Ovary (tissue), 9 donors: Measurements from ENCODE around the gene U2SURP. TPM values are rescaled to one million over a fixed set of nuclear protein-coding genes. Genes with fewer than 3 reads are reported as not detected.

Experiments
- DNase-seq, 5 donors: peaks; one replicate each; pipeline ENCODE4 v3.0.0-alpha.2; 2019 to 2020
- H3K27ac ChIP-seq, 2 donors: fragments of 200-600 bp; one replicate each; pipeline versions ENCODE4 v1.5.1 to v1.8.0; 2019 to 2022
- H3K27me3 ChIP-seq: fragments of 200-600 bp; one replicate; pipeline ENCODE4 v1.8.0; 2022
- H3K36me3 ChIP-seq: fragments of 200-600 bp; sonication (generic); one replicate; pipeline ENCODE4 v1.5.1; 2019
- H3K4me1 ChIP-seq: one replicate; pipeline ENCODE4 v1.8.1; 2013; ENCODE audit warnings: mild to moderate bottlenecking, moderate library complexity; ENCODE audit not compliant: insufficient read depth
- H3K4me3 ChIP-seq: fragments of 200-600 bp; sonication (generic); one replicate; pipeline ENCODE4 v1.5.1; 2017
- H3K9me3 ChIP-seq, 2 donors: fragments of 200-600 bp in 1 of 2; sonication (generic) in 1 of 2; one replicate each; pipeline versions ENCODE4 v1.5.1 to v1.8.1; 2013 to 2019; ENCODE audit warnings: mild to moderate bottlenecking in 1 of 2, moderate library complexity in 1 of 2
- EP300 ChIP-seq: sonication (generic); formaldehyde crosslinking; IDR thresholded peaks from one replicate; pipeline ENCODE4 v1.6.1; 2017; ENCODE audit warnings: antibody characterized with exemption
- POLR2A ChIP-seq: fragments of 450-650 bp; IDR thresholded peaks from one replicate; pipeline ENCODE4 v1.6.1; 2017; ENCODE audit warnings: antibody characterized with exemption, mild to moderate bottlenecking, moderate library complexity
- WGBS, 3 donors: extraction: QIAGEN DNeasy Blood & Tissue Kit in 1 of 3; methylation state at CpG; one replicate each; pipeline versions ENCODE4 v1.1.5 to v1.1.7; 2013 to 2017; 5-methylcytosine and 5-hydroxymethylcytosine counted together
- intact Hi-C, 4 donors: fragments of 100-400 bp; cut with DNase I; formaldehyde crosslinking; loops; one replicate each; pipeline versions ENCODE4 v1.11.0 to v1.15.1; 2022 to 2023
- polyA plus RNA-seq, 2 donors: library from polyadenylated mRNA; stranded (reverse); fragments of 200-250 nt in 1 of 2; fragments of 350-450 nt in 1 of 2; fragmentation: Illumina TruSeq in 1 of 2; extraction: RNeasy Lipid Tissue Mini Kit (QIAGEN cat#74804) in 1 of 2; gene quantifications; one replicate each; pipeline ENCODE4 v1.2.3, GENCODE V29; 2013 to 2014
- total RNA-seq, 7 donors: library from RNA; depleted of rRNA in 2 of 7; stranded (reverse); fragments of >200 nt in 2 of 7; fragmentation: NEBNext Ultra II Directional in 3 of 7; extraction: Animal tissue kit (Norgen Biotek cat#: 25700) in 3 of 7; gene quantifications; one replicate each; pipeline versions ENCODE4 v1.1.0 to v1.2.4, GENCODE V29; 2016 to 2023
- TF ChIP-seq, protein P1 (sequence below), 3 donors: fragments of 450-650 bp in 2 of 3; fragments of 200-600 bp in 1 of 3; IDR thresholded peaks; one replicate each; pipeline versions ENCODE4 v1.5.1 to v1.8.0; 2016 to 2022; ENCODE audit warnings: antibody characterized with exemption in 3 of 3, mild to moderate bottlenecking in 1 of 3
- donor health status: DM: no; HTN: no; CAD: no; lungs with moderate emphysema.
- donor health status: DM: no; HTN: no; CAD: no.
- donor health status: Bipolar disorder and iron deficiency.
- donor health status: DM: yes; HTN: yes; CAD: no.
- donor health status: DM: no; HTN: no; CAD: no.
- donor health status: DM: yes; HTN: yes; CAD: no.

The U2SURP gene
- total and polyA plus RNA-seq, 9 donors: 32.3 to 117 (median 92.5) TPM

DNA sequence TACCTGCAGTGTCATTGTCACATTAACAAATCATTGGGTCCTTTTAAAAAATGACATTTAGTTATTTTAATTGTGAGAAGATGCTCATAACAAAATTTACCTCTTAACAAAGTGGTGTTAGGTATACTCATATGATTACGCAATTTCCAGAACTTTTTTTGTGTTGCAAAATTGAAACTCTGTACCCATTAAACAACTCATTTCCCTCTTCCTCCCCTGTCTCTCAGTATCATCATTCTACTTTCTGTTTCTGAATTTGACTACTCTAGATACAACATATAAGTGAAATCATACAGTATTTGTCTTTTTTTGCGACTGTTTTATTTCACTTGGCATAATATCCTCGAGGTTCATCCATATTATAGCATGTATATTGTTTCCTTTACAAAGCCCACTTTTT is 59.5 kb downstream of the U2SURP start:
- no peak overlapping the region for H3K27ac ChIP-seq
- H3K4me1 ChIP-seq: peaks cover 1% of the 10 kb centered on the region
- H3K9me3 ChIP-seq: no peaks in the 10 kb centered on the region
- H3K36me3 ChIP-seq: no peaks in the 10 kb centered on the region
- H3K4me3 ChIP-seq: no peak overlapping the region
- DNase-seq: no peak
- TF ChIP-seq, protein P1, sequence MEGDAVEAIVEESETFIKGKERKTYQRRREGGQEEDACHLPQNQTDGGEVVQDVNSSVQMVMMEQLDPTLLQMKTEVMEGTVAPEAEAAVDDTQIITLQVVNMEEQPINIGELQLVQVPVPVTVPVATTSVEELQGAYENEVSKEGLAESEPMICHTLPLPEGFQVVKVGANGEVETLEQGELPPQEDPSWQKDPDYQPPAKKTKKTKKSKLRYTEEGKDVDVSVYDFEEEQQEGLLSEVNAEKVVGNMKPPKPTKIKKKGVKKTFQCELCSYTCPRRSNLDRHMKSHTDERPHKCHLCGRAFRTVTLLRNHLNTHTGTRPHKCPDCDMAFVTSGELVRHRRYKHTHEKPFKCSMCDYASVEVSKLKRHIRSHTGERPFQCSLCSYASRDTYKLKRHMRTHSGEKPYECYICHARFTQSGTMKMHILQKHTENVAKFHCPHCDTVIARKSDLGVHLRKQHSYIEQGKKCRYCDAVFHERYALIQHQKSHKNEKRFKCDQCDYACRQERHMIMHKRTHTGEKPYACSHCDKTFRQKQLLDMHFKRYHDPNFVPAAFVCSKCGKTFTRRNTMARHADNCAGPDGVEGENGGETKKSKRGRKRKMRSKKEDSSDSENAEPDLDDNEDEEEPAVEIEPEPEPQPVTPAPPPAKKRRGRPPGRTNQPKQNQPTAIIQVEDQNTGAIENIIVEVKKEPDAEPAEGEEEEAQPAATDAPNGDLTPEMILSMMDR (IDR thresholded peaks at IDR 0.05): no peak
- TF ChIP-seq POLR2A: no peak
- no peak for TF ChIP-seq EP300
- intact Hi-C loops: no loop called here
- 91 to 97% (median 96%) methylated on average over 3 of the region's 3 CpGs for WGBS, 3 donors
- H3K27me3 ChIP-seq: no peaks in the 10 kb centered on the region

GRCh38 chr3:143063018-143063417 is 61.6 kb downstream of the U2SURP start:
- no peak overlapping the region for H3K27ac ChIP-seq
- H3K27me3 ChIP-seq: no peaks in the 10 kb centered on the region
- no peak for TF ChIP-seq EP300
- TF ChIP-seq POLR2A: no peak
- TF ChIP-seq, protein P1 (IDR thresholded peaks at IDR 0.05): no peak
- DNase-seq: no peak
- no peaks in the 10 kb centered on the region for H3K36me3 ChIP-seq
- no peak overlapping the region for H3K4me3 ChIP-seq
- intact Hi-C loops: no loop called here
- no peaks in the 10 kb centered on the region for H3K9me3 ChIP-seq
- peaks cover 6% of the 10 kb centered on the region for H3K4me1 ChIP-seq
- 60 to 68% (median 64%) methylated on average over 2 of the region's 2 CpGs for WGBS, 3 donors

- intact Hi-C loops: no loop called here
- Histone ChIP-seq H3K4me1 (peaks cover 6% of the 10 kb centered on the region), H3K36me3 (no peaks in the 10 kb centered on the region), H3K27ac (no peak overlapping the region), H3K27me3 (no peaks in the 10 kb centered on the region), H3K9me3 (no peaks in the 10 kb centered on the region), H3K4me3 (no peak overlapping the region)
- no peak for TF ChIP-seq EP300
- no peak for TF ChIP-seq POLR2A
- TF ChIP-seq, protein P1 (IDR thresholded peaks at IDR 0.05): no peak
- DNase-seq: no peak
- WGBS, 3 donors: 93 to 95% (median 94%) methylated on average over 5 of the region's 5 CpGs
Observed at GRCh38 chr3:143064777-143065176, 63.4 kb downstream of the U2SURP start.

GRCh38 chr3:143065364-143065763 is 64.0 kb downstream of the U2SURP start:
- Histone ChIP-seq H3K27ac (no peak overlapping the region), H3K4me1 (peaks cover 6% of the 10 kb centered on the region), H3K9me3 (no peaks in the 10 kb centered on the region), H3K36me3 (no peaks in the 10 kb centered on the region), H3K4me3 (no peak overlapping the region), H3K27me3 (no peaks in the 10 kb centered on the region)
- intact Hi-C loops: no loop called here
- 95 to 98% (median 96%) methylated on average over 2 of the region's 2 CpGs for WGBS, 3 donors
- TF ChIP-seq, protein P1 (IDR thresholded peaks at IDR 0.05): no peak
- TF ChIP-seq POLR2A (no peak), EP300 (no peak)
- no peak for DNase-seq
